ENCODE data around the gene ZEB1. TPM values are rescaled to one million over a fixed set of nuclear protein-coding genes. Genes with fewer than 3 reads are reported as not detected.

ZEB1 gene
- total and polyA plus RNA-seq, 2 experiments from 2014 or later, result 19.1 to 37.3 TPM

GRCh38 chr10:31574577-31574976 lies 255.6 kb downstream of the ZEB1 start:
- H3K27me3 ChIP-seq, result no peaks in the 10 kb centered on the region
- TF ChIP-seq, protein P1, sequence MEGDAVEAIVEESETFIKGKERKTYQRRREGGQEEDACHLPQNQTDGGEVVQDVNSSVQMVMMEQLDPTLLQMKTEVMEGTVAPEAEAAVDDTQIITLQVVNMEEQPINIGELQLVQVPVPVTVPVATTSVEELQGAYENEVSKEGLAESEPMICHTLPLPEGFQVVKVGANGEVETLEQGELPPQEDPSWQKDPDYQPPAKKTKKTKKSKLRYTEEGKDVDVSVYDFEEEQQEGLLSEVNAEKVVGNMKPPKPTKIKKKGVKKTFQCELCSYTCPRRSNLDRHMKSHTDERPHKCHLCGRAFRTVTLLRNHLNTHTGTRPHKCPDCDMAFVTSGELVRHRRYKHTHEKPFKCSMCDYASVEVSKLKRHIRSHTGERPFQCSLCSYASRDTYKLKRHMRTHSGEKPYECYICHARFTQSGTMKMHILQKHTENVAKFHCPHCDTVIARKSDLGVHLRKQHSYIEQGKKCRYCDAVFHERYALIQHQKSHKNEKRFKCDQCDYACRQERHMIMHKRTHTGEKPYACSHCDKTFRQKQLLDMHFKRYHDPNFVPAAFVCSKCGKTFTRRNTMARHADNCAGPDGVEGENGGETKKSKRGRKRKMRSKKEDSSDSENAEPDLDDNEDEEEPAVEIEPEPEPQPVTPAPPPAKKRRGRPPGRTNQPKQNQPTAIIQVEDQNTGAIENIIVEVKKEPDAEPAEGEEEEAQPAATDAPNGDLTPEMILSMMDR (IDR thresholded peaks at IDR 0.05; ENCODE audit: low read depth, low read length), result no peak
- no peaks in the 10 kb centered on the region for H3K9me3 ChIP-seq (ENCODE audit: low read depth)
- H3K4me3 ChIP-seq, result no peak overlapping the region
- no peaks in the 10 kb centered on the region for H3K36me3 ChIP-seq
- no peak overlapping the region for H3K27ac ChIP-seq
- no peaks in the 10 kb centered on the region for H3K4me1 ChIP-seq (ENCODE audit: low read depth)
- no peak for DNase-seq (ENCODE audit: low read depth in 1 of 2, low spot score in 1 of 2)

DNA sequence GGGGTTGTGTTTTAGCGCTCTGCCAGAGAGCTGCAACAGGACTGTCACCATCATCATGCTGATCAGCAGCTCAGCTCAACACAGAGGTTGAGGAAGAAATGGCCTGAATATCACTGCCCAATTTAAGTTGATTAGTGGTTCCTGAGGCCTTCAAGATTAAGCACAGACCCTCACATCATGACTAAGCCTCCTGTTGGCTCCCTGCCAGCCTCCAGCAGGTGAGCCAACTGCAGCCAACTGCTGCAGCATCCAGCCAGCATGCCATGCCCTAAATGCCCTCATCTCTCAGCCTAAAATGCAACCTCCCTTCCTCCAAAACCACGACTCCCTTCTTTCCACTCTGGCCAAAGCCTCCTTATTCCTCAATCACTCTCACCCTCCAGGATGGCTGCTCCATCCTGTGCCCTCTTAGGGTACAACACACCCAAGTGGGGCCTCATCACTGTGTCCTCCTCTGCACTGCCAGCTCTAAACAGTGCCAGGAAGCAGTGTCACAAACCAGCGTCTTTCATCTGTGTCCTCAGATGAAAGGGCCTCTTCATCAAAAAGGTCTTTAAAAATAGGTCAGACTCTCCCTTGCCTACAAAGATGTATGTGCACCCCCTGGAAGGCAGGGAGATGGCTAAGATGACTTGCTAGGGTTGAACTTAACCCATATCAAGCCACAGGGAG lies 259.3 kb downstream of the ZEB1 start:
- Histone ChIP-seq H3K27ac (no peak overlapping the region), H3K27me3 (no peaks in the 10 kb centered on the region), H3K4me3 (no peak overlapping the region), H3K9me3 (ENCODE audit: low read depth) (no peaks in the 10 kb centered on the region), H3K4me1 (ENCODE audit: low read depth) (no peaks in the 10 kb centered on the region), H3K36me3 (no peaks in the 10 kb centered on the region)
- DNase-seq (ENCODE audit: low read depth in 1 of 2, low spot score in 1 of 2), result no peak
- TF ChIP-seq, protein P1 (IDR thresholded peaks at IDR 0.05; ENCODE audit: low read depth, low read length), result no peak

GRCh38 chr10:31578951-31579350 lies 259.9 kb downstream of the ZEB1 start:
- DNase-seq (ENCODE audit: low read depth in 1 of 2, low spot score in 1 of 2), result no peak
- Histone ChIP-seq H3K27ac (no peak overlapping the region), H3K27me3 (no peaks in the 10 kb centered on the region), H3K4me3 (no peak overlapping the region), H3K36me3 (no peaks in the 10 kb centered on the region), H3K4me1 (ENCODE audit: low read depth) (no peaks in the 10 kb centered on the region), H3K9me3 (ENCODE audit: low read depth) (no peaks in the 10 kb centered on the region)
- TF ChIP-seq, protein P1 (IDR thresholded peaks at IDR 0.05; ENCODE audit: low read depth, low read length), result no peak
